ENCODE data around the gene SLC35D1.

The SLC35D1 gene

GRCh38 chr1:67058761-67059160, 4.8 kb upstream of the SLC35D1 start:
- no peaks in the 10 kb centered on the region for H3K4me1 Mint-ChIP-seq
- H3K27me3 Mint-ChIP-seq (ENCODE audit: low read depth): no peaks in the 10 kb centered on the region
- H3K36me3 Mint-ChIP-seq (ENCODE audit: low read depth): no peaks in the 10 kb centered on the region
- H3K27ac Mint-ChIP-seq: no peak overlapping the region
- TF ChIP-seq CTCF (IDR thresholded peaks at IDR 0.05; ENCODE audit: unreplicated experiment in 3 of 3): no peak
- no peak overlapping the region for H3K4me3 Mint-ChIP-seq
- H3K9me3 Mint-ChIP-seq: no peaks in the 10 kb centered on the region

GRCh38 chr1:67058242-67058641, 4.3 kb upstream of the SLC35D1 start:
- no peak for TF ChIP-seq CTCF (IDR thresholded peaks at IDR 0.05; ENCODE audit: unreplicated experiment in 3 of 3)

GRCh38 chr1:67053535-67053784, 488 bp downstream of the SLC35D1 start:
- Mint-ChIP-seq H3K9me3 (no peaks in the 10 kb centered on the region), H3K4me1 (peaks cover 23% of the 10 kb centered on the region), H3K4me3 (peak overlapping the region; percentile 93 to 96 (median 94)), H3K27me3 (ENCODE audit: low read depth) (no peaks in the 10 kb centered on the region), H3K36me3 (ENCODE audit: low read depth) (peaks cover 22% of the 10 kb centered on the region), H3K27ac (peak overlapping the region; percentile 94 to 96 (median 95))
- TF ChIP-seq CTCF (IDR thresholded peaks at IDR 0.05; ENCODE audit: unreplicated experiment in 3 of 3): no peak

More at GRCh38 chr1:67058242-67058641, 4.3 kb upstream of the SLC35D1 start:
- no peak overlapping the region for H3K4me3 Mint-ChIP-seq
- H3K27me3 Mint-ChIP-seq (ENCODE audit: low read depth): no peaks in the 10 kb centered on the region
- no peak overlapping the region for H3K27ac Mint-ChIP-seq
- H3K9me3 Mint-ChIP-seq: no peaks in the 10 kb centered on the region
- no peaks in the 10 kb centered on the region for H3K36me3 Mint-ChIP-seq (ENCODE audit: low read depth)
- H3K4me1 Mint-ChIP-seq: no peaks in the 10 kb centered on the region

GRCh38 chr1:67052741-67053534, 1.0 kb downstream of the SLC35D1 start:
- peak overlapping the region; percentile 94 to 95 (median 94) for H3K27ac Mint-ChIP-seq

GRCh38 chr1:67051196-67051595, 2.8 kb downstream of the SLC35D1 start:
- no peaks in the 10 kb centered on the region for H3K27me3 Mint-ChIP-seq (ENCODE audit: low read depth)
- peaks cover 23% of the 10 kb centered on the region for H3K4me1 Mint-ChIP-seq
- peak overlapping the region; percentile 11 to 62 (median 25) for H3K4me3 Mint-ChIP-seq
- TF ChIP-seq CTCF (IDR thresholded peaks at IDR 0.05; ENCODE audit: unreplicated experiment in 3 of 3): no peak
- H3K27ac Mint-ChIP-seq: no peak overlapping the region
- no peaks in the 10 kb centered on the region for H3K9me3 Mint-ChIP-seq
- H3K36me3 Mint-ChIP-seq (ENCODE audit: low read depth): peaks cover 37% of the 10 kb centered on the region

More at GRCh38 chr1:67052741-67053534, 1.0 kb downstream of the SLC35D1 start:
- peaks cover 23% of the 10 kb centered on the region for H3K4me1 Mint-ChIP-seq
- H3K36me3 Mint-ChIP-seq (ENCODE audit: low read depth): peaks cover 26% of the 10 kb centered on the region
- no peaks in the 10 kb centered on the region for H3K27me3 Mint-ChIP-seq (ENCODE audit: low read depth)
- TF ChIP-seq CTCF (IDR thresholded peaks at IDR 0.05; ENCODE audit: unreplicated experiment in 3 of 3): no peak
- H3K4me3 Mint-ChIP-seq: peak overlapping the region; percentile 85 to 96 (median 92)
- no peaks in the 10 kb centered on the region for H3K9me3 Mint-ChIP-seq
